HG03280 (cell line): Measurements from ENCODE around the gene TXNDC11.

Source experiments
- ATAC-seq: cut with Tn5 transposase; IDR thresholded peaks from one replicate; pipeline ENCODE4 v1.9.1; 2021; ENCODE audit warnings: mild to moderate bottlenecking, moderate library complexity; ENCODE audit not compliant: unreplicated experiment

Gene TXNDC11

DNA sequence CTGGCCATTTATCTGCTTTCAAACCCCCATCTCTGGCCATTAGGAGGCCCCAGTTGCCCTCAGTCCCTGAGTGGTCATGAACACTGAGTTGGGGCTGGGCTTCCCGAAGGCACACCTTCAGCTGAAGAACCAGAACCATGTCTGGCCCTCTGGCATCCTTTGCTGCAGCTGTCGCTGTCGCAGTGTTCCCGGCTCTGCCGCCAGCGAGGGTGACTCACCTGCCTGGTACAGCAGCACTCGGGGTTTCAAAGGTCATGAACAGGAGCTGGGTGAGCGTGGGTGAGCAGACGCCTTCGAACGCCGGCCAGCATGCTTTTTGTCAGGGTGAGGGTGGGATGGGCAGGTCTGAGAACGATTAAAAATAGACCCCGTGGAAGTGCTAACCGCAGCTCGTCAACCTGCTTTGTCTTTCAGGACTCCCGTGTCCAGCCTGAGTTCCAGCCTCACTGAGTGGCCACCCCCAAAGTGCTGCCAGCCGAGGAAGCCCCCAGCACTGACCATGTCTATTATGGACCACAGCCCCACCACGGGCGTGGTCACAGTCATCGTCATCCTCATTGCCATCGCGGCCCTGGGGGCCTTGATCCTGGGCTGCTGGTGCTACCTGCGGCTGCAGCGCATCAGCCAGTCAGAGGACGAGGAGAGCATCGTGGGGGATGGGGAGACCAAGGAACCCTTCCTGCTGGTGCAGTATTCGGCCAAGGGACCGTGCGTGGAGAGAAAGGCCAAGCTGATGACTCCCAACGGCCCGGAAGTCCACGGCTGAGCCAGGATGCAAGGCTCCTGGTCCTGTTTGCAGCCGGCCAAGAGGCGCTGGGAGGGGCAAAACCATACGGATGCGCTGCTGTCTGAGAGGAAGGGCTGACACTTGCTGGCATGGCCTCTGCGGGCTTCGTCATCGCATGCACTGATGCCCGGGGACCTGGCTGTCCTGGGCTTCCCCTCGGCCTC lies 66.8 kb downstream of the TXNDC11 start:
- no peak for ATAC-seq

DNA sequence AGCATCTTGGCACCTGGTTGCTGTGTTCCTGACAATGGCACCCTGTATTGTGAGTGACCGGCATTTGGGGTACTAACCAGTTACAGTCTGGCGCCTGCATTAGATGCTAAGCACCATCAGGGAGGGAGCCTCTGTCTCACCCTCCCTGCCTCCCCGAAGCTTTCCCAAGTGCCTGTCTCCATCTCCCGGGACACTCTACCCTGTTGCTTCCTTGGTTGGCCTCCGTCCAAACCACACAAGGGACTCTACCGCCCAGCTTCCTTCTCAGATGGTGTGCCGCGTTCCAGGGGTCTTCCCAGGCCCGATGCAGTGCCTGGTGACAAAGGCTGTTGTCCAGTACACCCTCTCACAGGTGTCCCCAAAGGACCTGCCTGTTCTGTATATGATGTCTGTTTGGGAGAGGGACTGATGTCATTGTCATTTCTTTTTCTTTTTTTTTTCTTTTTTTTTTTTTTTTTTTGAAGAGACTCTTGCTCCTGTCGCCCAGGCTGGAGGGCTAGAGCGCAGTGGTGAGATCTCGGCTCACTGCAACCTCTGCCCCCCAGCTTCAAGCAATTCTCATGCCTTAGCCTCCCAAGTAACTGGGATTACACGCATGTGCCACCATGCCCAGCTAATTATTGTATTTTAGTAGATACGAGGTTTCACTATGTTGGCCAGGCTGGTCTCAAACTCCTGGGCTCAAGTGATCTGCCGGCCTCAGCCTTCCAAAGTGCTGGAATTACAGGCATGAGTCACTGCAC lies 67.7 kb downstream of the TXNDC11 start:
- ATAC-seq, result no peak

GRCh38 chr16:11674001-11674817 lies 68.4 kb downstream of the TXNDC11 start:
- no peak for ATAC-seq

DNA sequence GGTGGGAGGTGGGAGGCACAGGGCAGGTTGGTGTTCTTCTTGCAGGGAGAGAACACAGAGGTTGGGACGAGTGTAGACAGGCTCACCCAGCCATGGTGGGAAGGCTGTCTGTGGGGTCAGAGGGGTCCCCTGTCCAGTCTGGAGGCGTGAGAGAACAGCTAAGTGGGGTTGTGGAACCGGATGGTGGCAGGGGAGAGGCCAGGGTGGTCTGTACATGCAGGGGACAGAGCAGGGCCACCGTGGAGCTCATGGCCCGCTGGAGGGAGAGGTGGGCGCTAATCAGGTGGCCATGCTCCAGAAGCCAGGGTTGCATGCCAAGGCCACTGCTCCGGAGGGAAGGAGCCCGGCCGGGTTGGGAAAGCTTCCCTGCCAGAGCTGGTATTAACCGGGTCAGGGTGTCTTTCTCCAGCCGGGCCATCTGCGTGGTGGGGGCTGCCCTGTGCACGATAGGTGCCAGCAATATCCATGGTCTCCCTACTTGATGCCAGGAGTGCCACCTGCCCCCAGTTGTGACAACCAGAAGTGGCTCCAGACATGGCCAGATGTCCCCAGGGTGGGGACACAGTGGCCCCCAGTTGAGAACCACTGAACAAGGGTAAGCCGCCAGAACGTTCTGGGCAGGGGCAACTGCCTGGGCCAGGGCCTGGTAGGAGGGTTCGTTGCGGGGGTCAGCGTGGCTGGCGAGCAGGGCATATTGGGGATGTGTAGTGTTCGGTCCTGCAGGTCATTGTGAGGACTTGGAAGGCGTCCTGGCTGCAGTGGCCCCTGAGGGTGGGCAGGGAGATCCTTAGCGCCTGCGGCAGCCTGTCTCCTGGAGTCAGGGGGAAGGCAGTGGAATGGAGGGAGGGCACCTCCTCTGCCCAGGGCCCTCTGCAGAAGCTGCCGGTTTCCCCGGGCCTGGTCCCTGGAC lies 69.3 kb downstream of the TXNDC11 start:
- no peak for ATAC-seq

DNA sequence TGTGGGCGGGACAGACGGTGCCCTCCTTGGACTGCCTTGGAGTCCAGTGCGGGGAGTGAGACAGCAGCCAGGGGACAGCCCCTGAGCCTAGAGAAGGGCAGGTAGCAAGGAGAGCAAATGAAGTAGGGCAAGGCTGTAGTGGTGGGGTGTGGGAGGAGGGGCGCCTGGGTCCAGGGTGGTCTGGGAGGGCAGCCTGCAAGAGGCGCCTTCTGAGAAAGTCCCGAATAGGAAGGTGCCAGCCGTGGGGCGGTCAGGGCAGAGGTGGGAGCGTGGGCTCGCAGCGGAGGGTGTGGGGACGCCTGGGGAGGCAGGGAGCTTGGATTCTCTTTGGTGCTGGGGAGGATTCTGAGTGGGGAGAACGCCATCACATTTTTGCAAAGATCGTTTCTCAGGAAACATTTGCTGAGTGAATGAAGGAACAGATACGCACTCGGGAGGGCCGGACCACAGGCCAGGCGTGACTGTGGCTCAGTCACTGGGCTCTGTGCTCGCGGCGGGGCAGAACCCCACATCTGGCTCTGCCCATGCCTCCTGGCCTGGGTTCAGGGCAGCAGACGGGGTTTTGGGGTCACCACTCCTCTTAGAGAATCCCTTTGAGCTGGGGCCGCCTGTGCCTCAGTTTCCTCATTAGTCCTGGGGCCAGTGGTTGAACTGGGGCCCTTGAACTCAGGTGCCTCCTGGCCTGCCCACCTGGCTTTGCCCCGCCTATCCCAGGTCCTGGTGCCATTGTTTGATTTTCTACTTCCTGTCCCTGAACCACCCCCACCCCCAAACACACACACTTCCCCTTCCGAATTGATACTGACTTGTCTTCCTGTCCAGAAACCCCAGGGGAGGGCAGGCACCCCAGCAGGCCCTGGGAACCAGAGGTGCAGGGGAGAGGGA lies 70.2 kb downstream of the TXNDC11 start:
- no peak for ATAC-seq

- no peak for ATAC-seq
Observed at GRCh38 chr16:11671676-11672075, 71.0 kb downstream of the TXNDC11 start.

DNA sequence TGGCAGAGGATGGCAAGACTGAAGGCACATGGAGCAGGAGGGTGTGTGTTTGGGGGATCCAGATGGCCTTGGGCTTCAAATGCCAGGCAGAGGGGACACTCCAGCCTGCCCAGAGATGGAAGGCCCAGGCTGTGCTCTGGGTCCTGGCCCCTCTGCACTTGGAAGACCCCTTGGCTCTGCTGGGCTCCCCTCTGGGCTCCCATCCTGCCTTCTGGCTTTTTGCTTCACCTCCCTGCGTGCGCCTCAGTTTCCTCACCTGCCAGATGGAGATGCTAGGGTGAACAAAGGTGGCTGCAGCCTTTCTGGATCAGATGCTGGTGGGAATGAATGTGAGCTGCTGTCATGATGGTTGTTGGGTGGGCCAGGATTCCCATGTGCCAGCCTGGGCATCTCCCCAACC lies 71.4 kb downstream of the TXNDC11 start:
- ATAC-seq, result no peak

DNA sequence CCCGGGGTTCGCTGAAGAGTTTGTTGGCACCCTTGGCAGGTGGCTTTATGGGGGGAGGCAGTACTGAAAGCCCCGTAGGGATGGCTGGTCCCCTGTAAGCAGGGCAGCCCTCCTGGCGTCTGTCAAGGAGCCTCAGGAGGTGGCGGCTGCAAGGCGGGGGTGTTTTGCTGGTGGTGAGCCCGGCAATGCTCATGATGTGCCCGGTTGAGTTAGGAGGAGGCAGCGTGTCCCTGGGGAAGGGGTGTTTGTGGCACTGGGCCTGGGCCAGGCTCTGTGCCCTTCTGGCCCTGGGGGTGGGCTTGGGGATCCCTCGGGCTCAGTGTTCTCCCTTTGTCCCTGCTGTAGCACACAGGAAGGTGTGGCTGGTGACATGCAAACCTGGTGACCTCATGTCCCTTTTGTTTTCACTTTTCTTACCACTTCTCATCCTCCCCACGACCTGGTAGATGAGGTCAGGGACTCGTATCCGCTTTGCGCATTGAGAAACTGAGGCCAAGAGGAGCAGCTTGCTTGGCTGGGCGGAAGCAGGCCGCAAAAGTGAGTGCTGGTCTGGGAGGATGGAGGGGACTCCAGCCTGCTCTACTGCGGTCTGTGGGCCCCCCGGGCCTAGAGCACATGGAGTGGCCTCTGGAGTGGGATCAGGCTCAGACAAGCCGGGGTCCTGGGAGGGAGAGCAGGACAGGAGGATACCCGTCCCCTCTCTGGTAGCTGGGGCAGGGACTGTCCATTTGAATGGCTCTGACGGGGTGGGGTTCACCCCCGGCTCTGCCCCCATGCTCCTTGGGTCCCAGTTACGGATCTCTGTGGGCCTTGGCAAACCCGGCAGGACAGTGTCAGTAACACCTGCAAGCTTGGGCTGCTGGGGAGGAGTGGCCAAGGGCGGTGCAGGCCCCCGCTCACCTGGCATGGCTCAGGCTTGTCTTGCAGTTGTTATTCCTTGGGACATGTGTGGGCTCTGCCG lies 72.2 kb downstream of the TXNDC11 start:
- no peak for ATAC-seq

GRCh38 chr16:11669380-11670146 lies 73.1 kb downstream of the TXNDC11 start:
- no peak for ATAC-seq

GRCh38 chr16:11668623-11669379 lies 73.9 kb downstream of the TXNDC11 start:
- peak; percentile 5 for ATAC-seq

DNA sequence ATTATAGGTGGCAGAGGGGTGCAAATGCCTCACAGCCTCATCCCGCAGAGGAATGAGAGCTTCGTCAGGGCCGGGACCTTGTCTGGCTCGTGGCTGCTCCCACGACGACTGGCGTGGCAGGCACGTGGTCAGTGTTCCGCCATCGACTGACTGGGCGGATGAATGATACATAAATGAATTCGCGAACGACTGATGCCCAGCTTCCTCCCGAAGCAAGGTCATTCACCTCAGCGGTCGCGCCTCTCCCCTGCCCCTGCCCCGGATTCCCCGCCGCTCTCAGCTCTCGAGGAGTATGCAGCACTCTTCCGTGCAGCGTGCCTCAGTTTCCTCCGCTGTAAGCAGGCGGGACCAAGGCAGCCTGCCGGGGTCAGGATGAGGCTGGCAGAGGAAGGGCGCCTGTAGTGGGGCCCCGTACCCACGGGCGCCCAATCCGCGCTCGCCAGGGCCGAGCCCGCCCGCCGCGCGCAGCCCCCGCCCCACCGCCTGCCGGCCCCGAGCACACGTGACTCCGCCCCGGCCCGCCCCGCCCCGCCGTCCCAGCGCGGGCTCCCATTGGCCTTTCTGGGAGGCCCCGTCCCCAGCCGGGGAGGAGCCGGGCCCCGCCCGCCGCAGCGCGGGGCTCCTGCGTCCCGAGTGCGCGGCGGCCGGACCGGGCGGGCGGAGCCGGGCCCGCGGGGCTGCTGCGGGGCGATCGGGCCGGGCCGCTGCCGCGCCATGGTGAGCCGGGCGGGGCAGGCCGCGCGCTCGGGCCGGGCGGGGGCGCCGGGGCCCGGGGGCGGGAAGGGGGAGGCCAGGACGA lies 74.6 kb downstream of the TXNDC11 start, which contains the start of gene SNN:
TSS of gene SNN (plus strand) at position 632 of the 799 bp plus-strand sequence. CDS start 7,605 bp downstream, outside the sequence.
- peak; percentile 66 for ATAC-seq

DNA sequence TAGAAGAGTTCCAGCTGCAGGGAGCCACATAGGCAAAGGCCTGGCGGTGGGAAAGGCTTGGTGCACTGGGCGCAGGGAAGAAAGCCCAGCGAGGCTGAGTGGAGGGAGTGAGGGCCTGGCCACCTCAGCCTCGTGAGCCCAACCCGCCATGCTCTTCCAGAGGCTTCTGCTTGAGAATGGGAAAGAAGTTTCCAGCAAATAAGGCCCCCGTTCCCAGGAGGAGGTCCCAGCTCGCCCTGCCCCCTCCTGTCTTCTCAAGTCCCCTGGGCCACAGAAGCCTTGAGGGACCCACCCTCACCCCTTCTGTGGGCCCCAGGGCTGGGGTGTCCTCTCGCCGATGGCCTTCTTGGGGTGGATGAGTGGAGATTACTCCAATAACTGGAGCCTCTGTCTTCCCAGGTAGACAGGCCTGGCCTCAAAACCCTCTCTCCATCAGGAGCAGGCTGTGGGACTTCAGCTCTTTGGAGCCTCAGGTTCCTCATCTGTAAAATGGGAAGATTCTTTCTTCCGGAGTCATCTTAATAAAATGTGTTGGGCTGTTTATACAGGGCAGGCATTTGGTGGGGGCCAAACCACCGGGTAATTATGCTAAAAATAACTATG lies 75.3 kb downstream of the TXNDC11 start:
- no peak for ATAC-seq

DNA sequence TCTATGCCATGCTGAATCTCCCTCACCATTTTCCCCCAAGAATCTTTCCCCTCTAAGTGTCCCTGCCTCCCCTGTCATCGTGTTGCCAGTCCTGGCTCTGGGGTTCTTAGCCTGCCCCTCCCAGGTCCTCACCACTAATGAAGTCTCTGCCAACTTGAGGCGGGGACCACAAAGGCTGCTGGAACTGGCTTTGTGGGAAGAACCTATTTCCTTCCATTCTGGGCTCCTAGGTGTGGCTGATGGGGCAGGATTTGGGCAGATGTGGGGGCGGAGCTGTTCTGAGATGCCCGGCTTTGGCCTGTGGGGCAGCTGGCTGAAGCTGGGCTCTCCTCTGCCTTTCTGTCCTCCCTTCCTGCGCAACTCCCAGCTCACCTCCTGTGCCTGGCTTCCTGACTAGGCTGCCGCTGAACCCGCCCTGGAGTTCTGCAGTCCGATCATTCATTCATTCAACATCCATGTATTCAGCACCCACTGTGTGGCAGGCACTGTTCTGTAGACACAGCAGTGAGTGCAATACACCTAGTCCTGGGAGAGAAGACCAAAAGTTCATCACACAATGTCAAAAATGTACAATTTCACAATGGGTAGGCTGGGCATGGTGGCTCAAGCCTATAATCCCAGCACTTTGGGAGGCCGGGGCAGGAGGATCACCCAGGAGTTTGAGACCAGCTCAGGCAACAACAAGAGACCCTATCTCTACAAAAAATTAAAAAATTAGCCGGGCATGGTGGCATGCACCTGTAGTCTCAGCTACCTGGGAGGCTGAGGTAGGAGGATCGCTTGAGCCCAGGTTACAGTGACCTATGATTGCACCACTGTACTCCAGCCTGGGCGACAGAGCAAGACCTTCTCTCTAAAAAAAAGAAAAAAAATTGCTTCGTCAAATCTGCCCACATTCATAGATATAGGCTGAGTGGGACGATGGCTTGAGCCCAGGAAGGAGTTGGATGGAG lies 76.3 kb downstream of the TXNDC11 start:
- ATAC-seq, result no peak

DNA sequence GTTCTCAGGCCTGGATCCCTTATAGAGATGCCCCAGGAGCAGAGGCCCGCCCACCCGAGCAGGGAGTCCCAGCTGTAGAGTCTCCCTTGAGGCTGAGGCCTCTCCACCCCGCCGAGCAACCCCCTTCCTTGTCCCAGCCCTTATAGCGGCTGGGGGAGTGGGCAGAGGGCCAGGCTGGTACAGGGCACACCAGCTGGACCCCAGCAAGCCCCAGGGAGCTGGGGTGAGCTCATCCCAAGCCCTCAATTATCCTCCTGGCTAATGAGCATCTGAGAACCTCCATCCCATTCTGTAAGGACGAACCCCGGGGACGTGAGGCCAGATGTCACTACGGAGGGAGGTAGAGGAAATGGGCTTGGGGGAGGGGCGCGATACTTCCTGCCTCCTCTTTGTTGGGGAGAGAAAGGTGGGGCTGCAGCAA lies 77.6 kb downstream of the TXNDC11 start:
- no peak for ATAC-seq
